Activated T-cell treated with anti-CD3 and anti-CD28 coated beads for 48 hours (primary cell): ENCODE measurements around the gene VCP.

ENCODE experiments used
- DNase-seq: peaks from one replicate; pipeline ENCODE4 v3.0.0-alpha.2; 2020; ENCODE audit warnings: low read depth

The VCP gene

GRCh38 chr9:35103660-35104191 is 31.3 kb upstream of the VCP start:
- no peak for DNase-seq

DNA sequence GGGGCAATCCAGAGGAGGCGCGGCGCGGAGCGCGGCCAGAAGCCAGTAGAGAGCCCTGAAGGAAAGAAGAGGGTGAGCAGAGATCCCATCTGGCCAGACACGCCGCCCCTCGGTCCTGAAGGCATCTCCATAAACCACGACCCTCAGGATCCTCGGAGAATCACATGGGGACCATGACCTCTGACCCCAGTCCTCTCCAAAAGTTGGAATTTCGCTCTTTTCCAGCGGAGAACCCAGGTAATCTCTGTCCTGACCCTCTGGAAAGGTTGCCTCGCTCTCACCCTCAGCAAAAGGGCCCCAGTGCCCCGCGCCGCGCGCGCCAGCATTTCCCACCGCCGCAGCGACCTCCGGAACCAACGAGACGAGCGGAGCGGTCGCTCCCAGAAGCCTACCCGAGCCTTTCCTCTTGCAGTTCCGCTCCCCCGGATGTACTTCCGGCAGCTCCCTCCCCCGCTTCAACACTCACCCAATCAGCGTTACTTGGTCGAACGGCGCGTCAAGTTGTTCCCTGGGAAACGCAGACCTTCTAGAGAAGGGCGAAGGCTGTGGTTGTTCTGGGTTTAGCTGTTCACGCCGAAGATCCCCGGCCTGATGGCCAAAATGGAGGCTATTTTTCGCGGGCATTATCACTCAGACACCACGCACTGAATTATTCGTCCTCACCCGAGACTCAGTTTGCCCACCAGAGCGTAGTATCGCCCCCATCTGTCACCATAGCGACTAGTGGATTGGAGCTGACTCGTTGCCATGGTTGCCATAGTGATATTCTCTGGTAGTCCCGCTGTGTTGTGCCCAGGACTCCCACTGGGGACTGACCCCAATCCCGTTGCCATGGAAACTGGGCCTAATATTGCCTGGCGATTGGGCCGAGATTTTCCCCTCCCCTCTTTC is 30.6 kb upstream of the VCP start, which contains the start of gene STOML2:
STOML2 (minus strand) TSS at position 363 of the 891 bp plus-strand sequence; CDS start at position 326, 37 bp downstream.
- peak; percentile 83 for DNase-seq

- DNase-seq = no peak
These were observed 30.0 kb upstream of the VCP start for GRCh38 chr9:35102465-35102768.

- no peak for DNase-seq
These were observed 25.1 kb upstream of the VCP start for GRCh38 chr9:35097573-35097972.

GRCh38 chr9:35096035-35096849 is 23.8 kb upstream of the VCP start, which contains the start of gene PIGO:
Gene PIGO, minus strand, starts transcription at chr9:35096591. Its CDS starts 1,026 bp downstream, at chr9:35095565.
- DNase-seq = peak; percentile 89

- no peak for DNase-seq
These were observed 19.1 kb upstream of the VCP start for GRCh38 chr9:35091536-35091935.

GRCh38 chr9:35089434-35089833 is 17.0 kb upstream of the VCP start:
- DNase-seq = no peak

GRCh38 chr9:35085078-35085477 is 12.7 kb upstream of the VCP start:
- DNase-seq = no peak

DNA sequence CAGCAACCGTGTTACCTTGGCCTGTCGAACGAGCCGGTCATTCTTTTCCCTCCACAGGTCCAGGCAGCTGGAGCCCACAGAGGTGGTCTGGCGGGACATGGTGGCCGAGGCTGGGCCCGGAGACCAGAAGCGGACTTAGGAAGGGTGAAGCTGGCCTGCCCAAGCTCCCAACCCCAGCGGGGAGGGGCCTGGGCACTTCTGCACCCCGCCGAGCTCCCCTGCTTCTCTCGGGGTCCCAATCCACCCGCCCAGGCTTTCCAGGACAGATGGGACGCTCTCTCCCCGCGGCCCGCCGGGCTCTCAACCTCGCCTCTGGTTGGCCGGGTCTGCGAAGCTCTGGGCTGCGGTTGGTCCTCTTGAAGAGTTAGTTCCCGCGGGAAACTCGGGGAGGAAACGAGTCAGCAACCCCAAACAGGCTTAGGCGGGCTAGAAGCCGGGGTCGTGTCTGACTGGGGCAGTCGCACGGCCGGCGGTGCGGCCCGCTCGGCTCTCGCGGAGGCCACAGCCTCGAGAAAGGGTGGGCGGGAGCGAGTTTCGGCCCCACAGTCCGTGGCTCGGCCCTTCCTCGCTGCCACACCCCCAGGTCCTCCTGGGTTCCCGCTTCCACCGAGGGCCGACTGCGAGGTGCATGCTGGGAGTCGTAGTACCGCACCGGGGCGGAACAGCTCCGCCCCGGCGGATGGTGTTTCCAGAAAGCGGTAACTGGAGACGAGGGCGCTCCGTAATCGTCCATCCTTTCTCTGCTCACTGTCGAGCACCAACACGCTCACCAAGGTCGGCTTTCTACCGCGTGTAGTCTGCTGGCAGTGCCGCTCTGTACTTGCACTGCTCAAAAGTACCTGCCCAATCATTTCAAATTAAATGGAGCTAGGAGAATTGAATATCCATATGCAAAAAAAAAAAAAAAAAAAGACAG is 7.3 kb upstream of the VCP start, which contains the start of gene FANCG:
FANCG (minus strand) TSS at position 517 of the 916 bp plus-strand sequence; CDS start at position 99, 418 bp downstream.
- DNase-seq = peak; percentile 83

GRCh38 chr9:35079041-35079425 is 6.6 kb upstream of the VCP start:
- DNase-seq = no peak

GRCh38 chr9:35078066-35078465 is 5.6 kb upstream of the VCP start:
- DNase-seq = no peak

DNA sequence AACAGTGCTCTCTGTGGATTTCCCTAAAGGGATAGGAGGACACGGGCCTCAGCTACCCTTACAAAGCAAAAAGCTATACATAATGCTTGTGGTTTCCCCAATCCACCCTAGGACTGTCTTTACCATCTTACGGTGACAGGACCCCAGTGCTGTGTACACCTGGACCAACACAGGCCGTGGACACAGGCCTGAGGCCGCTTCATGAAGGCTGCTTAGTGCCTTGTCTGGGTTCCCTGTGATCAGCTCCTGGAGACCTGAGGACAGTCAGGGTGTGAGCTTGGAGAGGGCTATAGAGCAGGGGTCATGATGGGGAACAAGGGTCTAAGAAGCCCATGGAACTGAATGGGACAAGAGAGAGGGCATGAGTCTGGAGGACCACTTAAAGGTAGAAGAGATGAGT is 4.4 kb upstream of the VCP start:
- no peak for DNase-seq

GRCh38 chr9:35075358-35075757 is 2.9 kb upstream of the VCP start:
- DNase-seq = no peak

DNA sequence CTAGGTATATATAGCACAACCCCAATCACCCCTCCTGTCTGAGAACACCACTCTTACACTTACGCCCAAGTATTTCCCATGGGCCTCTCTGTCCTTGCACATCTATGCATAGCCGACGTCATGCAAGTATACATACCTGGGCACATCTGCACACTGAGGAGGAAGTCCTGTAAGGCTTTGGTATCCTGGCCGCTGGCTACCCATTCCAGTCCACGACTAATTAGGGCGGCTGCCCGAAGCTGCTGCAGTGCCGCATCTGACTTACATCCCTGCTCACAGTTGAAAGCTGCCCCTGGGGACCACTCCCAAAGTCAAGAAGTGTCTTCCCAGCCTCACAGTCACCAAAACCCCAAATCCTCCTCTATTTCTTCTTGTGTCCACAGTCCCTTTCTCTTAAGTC is 2.4 kb upstream of the VCP start:
- DNase-seq = no peak

DNA sequence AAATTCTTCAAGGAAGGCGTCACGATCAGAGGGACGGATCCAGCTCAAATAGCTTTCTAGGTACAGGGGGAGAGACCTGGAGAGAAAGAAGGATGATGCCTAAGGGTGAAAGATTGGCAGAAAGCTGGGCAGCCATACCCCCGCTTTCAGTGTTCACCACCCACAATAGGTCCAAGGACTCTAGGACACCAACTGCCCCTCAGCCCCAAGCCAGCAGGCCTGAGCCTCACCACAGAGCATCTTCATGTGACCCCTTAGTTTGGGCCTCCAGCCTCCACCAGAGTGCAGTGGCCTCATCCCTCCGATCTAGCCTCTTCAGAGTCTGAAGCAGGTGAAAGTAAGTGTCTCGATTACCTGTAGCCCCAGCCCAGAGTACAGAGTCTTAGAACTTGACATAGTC is 1.7 kb upstream of the VCP start:
- no peak for DNase-seq

GRCh38 chr9:35073279-35073612 is 821 bp upstream of the VCP start:
- DNase-seq = no peak

GRCh38 chr9:35071814-35072460 is 488 bp downstream of the VCP start:
- DNase-seq = peak; percentile 73

- no peak for DNase-seq
These were observed 1.3 kb downstream of the VCP start for GRCh38 chr9:35070823-35071813.

DNA sequence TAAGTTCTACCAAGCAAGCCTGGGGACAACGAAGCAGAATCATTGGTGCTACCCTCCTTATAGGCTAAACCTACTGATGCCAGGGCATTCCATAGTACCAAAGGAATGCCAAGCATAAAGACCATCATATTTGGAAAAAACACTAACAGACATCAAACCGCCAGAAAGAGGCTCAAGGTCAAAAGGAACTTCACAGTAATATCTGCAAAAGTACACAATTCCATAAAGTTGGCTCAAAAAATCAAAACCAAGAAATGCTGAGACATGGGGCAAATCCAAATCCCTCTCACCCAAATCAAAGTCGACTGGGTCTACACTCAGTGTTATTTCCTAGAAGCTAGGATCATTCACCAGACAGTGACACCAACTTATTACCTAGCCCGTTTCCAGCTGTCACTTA is 3.4 kb downstream of the VCP start:
- DNase-seq = no peak

DNA sequence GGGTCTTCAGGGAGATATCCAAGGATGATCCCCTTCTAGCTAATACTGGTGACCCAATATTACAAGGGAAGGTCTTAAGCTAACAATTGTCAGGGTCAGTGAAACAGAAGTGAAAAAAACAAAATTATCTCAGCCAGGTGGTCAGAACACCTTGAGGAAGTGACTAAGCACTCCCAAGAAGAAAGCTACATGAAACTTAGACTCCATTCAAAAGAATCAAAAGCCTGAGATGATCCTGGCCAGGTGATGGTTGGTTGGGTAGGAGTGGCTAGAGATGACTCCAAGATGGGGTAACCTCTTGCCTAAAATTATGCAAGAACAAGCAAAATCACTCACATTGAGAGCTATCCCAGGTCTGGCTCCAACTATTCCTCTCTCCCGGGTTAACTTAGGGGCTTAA is 5.4 kb downstream of the VCP start:
- no peak for DNase-seq
